ENCODE results near the gene ATXN7L1.
"Not testable (repeated sequence)": the region's sequence is repeated elsewhere in the genome, so short reads cannot be mapped to it uniquely, and the experiment has no call there.

Gene ATXN7L1

GRCh38 chr7:105734233-105734632 is 142.2 kb downstream of the ATXN7L1 start:
- no peak for DNase-seq

GRCh38 chr7:105731042-105731441 is 145.4 kb downstream of the ATXN7L1 start:
- DNase-seq, result no peak

DNA sequence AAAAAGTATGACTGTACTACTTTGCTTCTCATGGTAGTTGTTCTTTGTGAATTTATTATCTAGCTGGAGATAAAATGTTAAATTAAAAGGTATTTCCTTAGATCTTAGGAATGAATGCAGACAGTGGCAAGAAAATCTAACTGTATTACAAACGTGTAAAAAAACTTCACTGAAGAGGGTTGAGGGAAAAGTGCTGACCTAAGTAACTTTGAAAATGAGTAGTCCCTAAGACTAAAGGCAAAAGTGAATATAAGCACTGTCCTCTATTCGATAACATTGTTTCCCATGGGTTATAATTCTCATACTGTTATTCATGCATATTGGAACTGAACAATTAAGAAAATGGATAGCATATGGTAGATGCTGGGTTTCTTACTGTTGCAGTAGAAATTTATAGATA is 148.4 kb downstream of the ATXN7L1 start:
- DNase-seq, result no peak

- no peak for DNase-seq
Observed at GRCh38 chr7:105724688-105725087, 151.7 kb downstream of the ATXN7L1 start.

DNA sequence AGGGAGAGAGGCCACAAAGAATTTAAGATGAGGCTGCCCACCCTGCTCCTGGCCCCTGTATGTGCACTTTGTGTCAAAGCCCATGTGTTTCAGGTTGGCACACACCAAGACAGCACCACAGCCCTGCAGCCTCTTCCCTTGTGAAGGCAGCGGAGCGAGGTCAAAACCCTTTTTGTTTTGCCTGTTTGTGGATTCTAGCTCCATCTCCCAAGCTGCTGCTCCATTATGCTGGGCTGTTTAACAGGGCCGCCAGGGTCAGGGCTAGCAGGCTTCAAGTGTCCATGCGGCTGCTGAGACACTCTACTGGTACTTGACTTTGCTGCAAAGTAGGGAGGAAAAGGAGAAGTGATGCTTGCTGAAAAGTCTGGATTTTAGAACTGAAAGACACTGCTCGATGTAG is 152.8 kb downstream of the ATXN7L1 start:
- no peak for DNase-seq

GRCh38 chr7:105721571-105722104 is 154.8 kb downstream of the ATXN7L1 start:
- DNase-seq, result no peak

- no peak for DNase-seq
Observed at GRCh38 chr7:105719919-105720318, 156.5 kb downstream of the ATXN7L1 start.

DNA sequence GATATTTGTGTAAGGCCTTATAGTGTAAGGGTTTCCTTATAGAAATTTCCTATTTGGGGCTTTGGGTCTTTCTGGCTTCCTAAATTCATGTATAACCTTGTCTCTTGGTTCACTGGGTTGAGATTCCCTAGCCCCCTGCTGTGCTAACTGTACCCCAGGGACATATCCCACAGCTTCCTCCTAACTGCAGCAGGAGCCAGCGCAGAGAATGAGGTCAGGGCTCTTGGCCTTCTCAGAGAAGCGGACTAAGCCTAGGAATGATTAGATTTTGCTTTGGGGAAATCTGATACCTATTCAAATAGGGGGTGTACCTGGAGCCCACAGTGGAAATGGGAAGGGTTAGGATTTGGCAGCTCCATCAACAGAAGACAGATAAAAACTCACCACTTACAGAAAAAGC is 157.0 kb downstream of the ATXN7L1 start:
- no peak for DNase-seq

GRCh38 chr7:105718511-105718925 is 157.9 kb downstream of the ATXN7L1 start:
- DNase-seq, result no peak

DNA sequence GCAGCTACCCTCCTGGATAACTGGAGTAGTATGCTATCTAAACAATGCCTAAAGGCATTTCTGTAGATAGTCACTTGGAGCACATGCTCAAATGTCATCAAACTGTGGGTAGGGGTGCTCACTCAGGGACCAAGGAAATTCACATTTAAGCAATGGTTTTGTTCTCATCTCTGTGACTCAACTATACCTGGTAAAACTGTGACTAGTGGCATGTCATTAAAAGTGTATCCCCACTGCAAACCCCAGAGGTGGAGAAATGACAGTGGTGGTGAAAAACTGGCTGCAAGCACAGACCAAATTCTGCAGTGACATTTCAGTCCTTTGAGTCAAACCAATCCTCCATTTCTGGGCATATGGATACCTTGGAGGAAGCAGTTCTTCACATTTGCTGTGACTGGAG is 160.9 kb downstream of the ATXN7L1 start:
- DNase-seq, result no peak

GRCh38 chr7:105713488-105714465 is 162.6 kb downstream of the ATXN7L1 start:
- DNase-seq, result no peak

DNA sequence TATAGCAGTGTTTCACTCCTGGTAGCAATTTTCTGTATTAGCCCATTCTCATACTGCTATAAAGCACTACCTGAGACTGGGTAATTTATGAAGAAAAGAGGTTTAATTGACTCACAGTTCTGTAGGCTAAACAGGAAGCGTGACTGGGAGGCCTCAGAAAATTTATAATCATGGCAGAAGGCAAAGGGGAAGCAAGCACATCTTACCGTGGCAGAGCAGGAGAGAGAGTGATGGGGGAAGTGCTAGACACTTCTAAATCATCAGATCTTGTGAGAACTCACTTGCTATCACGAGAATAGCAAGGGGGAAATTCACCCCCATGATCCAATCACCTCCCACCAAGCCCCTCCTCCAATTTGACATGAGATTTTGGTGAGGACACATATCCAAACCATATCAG is 163.5 kb downstream of the ATXN7L1 start:
- DNase-seq, result no peak

GRCh38 chr7:105711726-105712402 is 164.5 kb downstream of the ATXN7L1 start:
- no peak for DNase-seq

- not testable (repeated sequence) for DNase-seq
Observed at GRCh38 chr7:105710720-105711119, 165.7 kb downstream of the ATXN7L1 start.

DNA sequence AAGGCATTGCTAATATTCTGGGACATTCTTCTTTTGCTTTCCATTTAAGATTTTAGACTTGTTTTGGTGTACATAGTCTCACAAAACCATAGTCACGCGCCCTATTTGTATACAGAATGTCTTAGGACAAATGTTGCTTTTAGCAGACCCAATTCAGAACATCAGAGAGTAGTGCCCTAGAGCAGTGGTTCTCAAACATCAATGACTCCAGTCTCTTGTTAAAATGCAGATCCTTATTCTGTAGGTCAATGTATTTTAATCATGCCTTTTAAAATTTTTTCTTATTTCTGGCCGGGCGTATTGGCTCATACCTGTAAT is 167.7 kb downstream of the ATXN7L1 start:
- DNase-seq, result no peak

DNA sequence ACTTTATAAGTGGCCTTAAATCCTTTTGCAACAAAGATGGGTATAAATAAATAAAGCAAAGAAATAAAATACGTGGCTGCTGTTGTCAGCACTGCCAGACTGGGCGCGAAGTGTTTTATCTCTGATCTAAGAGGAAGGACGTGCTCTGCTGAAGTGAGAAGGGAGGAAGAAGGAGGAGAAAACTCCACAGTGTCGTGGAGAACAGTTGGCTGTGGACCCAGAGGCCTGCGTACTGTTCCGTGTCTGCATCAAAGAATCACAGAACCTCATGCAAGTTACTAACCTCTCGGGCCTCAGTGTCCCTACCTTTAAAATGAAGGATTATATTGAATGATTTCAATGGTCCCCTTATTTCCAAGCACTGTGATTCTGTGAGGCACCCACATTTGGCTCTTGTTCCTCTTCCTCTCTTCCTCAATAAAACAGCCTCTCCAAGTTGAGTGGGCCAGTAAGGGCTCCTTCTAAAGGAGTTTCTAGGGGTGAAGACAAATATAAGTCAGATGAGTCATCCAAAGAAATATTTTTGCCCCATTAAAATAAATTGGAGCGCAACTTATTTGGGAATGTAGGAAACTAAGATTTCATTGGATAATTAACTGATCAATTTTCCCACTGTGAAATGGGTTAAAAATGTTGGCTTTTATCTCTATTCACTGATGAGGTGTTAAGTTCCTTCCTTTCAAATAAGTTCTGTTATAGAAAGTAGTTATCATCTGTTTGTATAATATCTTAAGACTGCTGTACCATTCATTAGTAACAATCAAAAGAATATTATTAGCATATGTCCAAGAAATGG is 168.2 kb downstream of the ATXN7L1 start:
- no peak for DNase-seq

DNA sequence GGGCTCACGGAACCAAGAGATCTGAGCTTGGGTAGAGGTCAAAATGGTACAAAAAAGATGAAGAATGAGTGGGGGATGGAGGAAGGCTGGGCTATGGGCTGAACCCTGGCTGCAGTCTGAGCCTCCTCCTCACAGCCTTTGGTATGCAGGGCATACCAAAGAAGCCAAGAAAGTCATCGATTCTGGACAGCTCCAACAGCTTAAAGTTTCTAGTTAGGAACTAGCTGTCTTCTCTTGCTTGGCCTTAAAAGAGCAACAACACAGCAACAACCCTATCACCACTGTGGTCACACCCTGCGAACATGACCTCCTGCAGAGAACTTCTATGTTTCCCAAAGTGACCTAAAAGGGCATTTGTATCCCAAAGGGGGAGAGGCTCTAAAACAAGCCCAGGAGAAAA is 169.0 kb downstream of the ATXN7L1 start:
- no peak for DNase-seq

- DNase-seq, result no peak
Observed at GRCh38 chr7:105705427-105705826, 171.0 kb downstream of the ATXN7L1 start.

GRCh38 chr7:105703207-105703930 is 173.0 kb downstream of the ATXN7L1 start:
- no peak for DNase-seq

DNA sequence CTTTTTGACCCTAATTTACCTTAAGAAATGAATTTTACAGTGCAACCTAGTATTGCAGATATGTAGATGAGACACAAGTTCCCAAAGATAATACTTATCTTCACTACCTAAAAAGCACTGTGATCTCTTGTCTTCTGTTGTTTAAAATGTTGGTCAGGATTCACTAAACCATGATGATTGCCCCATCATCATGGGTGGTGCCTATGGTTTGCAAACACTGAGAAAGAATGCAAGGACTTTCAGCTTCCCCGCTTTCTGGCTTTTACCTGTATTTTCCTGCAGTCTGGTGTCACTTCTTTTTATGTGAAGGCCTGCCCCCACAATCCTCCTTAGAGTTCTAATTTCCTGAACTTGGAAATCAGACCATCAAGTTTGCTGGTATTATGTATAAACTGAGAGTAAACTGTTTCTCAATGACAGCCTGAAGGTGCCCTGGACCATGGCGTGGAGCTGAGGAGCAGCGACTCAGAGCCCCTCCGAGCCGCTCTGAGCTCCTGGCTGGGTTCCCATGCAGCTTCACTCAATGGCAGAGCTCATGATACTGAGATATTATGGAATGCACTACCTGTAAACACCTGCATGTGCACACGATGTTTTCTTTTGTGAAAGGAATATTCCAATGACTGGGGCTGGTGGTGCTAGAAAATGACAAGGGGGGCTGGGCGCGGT is 176.7 kb downstream of the ATXN7L1 start:
- DNase-seq, result no peak

DNA sequence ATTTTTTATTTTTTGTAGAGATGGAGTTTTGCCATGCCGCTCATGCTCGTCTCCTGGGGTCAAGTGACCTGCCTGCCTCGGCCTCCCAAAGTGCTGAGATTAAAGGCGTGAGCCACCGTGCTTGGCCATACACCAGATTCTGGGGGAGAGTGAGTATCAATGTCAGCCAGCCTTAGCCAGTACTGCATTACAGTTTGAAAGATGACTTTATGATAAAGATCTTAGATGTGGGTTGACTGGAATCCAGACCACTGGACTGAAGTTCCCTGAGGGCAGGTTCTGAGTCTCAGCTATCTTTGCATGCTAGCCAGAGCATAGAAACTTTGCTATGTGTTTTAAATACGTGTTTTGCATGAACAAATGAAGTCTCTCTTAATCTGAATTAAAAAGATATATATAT is 177.9 kb downstream of the ATXN7L1 start:
- DNase-seq, result no peak

DNA sequence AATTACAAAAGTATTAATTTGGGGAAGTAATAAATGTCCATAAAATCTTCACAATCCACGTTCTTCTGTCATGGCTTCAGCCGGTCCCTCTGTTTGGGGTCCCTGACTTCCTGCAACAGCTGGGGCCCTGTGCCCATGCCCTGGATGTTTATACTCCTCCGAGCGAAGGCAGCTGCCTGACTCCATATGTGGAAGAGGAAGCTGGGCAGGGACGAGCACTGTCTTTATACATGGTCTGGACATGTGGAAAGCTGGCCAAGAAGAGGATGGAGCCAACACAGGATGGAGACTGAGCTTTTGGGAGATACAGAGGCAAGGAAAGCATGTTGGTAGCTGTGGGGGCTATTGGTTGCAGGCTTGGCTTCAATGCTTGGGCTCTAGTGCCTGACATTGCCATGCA is 178.6 kb downstream of the ATXN7L1 start:
- no peak for DNase-seq

Measured in NCI-H526 treated with DMSO at 0.1 percent for 48 hours (cell line).